H9 (cell line): ENCODE results near the gene ZNF146. TPM values are rescaled to one million over a fixed set of nuclear protein-coding genes. Genes with fewer than 3 reads are reported as not detected.

Experiments
- DNase-seq: peaks from one replicate; pipeline ENCODE4 v3.0.0-alpha.2; 2017
- H2AFZ ChIP-seq: one replicate; pipeline ENCODE4 v1.6.1; 2013; ENCODE audit warnings: mild to moderate bottlenecking, low read length, control low read depth, moderate library complexity
- H2AK5ac ChIP-seq: 2 replicates; pipeline ENCODE4 v1.6.1; 2013; ENCODE audit warnings: low read length, control low read depth, mixed read lengths; ENCODE audit not compliant: insufficient read length
- H2BK120ac ChIP-seq: one replicate; pipeline ENCODE4 v1.6.1; 2013; ENCODE audit warnings: low read depth, mild to moderate bottlenecking, low read length, control low read depth, inconsistent platforms; ENCODE audit not compliant: poor library complexity, severe bottlenecking
- H2BK12ac ChIP-seq: 2 replicates; pipeline ENCODE4 v1.6.1; 2013; ENCODE audit warnings: low read length, control low read depth, mixed read lengths, low read depth; ENCODE audit not compliant: insufficient read length
- H2BK15ac ChIP-seq: 2 replicates; pipeline ENCODE4 v1.6.1; 2013; ENCODE audit warnings: low read depth, low read length, control low read depth
- H2BK20ac ChIP-seq: one replicate; pipeline ENCODE4 v1.6.1; 2013; ENCODE audit warnings: low read depth, mild to moderate bottlenecking, low read length, control low read depth, inconsistent platforms; ENCODE audit not compliant: poor library complexity, severe bottlenecking
- H2BK5ac ChIP-seq: 2 replicates; pipeline ENCODE4 v1.6.1; 2013; ENCODE audit warnings: low read length, control low read depth, mixed read lengths; ENCODE audit not compliant: insufficient read length
- H3K14ac ChIP-seq: 2 replicates; pipeline ENCODE4 v1.6.1; 2013; ENCODE audit warnings: low read length, control low read depth; ENCODE audit not compliant: insufficient read depth
- H3K18ac ChIP-seq: 2 replicates; pipeline ENCODE4 v1.6.1; 2013; ENCODE audit warnings: low read depth, mild to moderate bottlenecking, mixed read lengths, low read length, control low read depth; ENCODE audit not compliant: insufficient read length
- H3K23ac ChIP-seq: 2 replicates; pipeline ENCODE4 v1.6.1; 2013; ENCODE audit warnings: low read length, control low read depth, mixed read lengths, low read depth; ENCODE audit not compliant: insufficient read length
- H3K23me2 ChIP-seq: 2 replicates; pipeline ENCODE4 v1.6.1; 2013; ENCODE audit warnings: low read depth, mild to moderate bottlenecking, mixed read lengths, low read length, control low read depth; ENCODE audit not compliant: insufficient read length, poor library complexity, severe bottlenecking
- H3K27ac ChIP-seq: 2 replicates; pipeline ENCODE4 v1.5.1; 2013; ENCODE audit warnings: low read length, control low read depth, mixed read lengths, low read depth; ENCODE audit not compliant: insufficient read length
- H3K27me3 ChIP-seq: 2 replicates; pipeline ENCODE4 v1.6.1; 2013; ENCODE audit warnings: low read length, control low read depth, inconsistent platforms; ENCODE audit not compliant: insufficient read depth
- H3K4ac ChIP-seq: 2 replicates; pipeline ENCODE4 v1.6.1; 2013; ENCODE audit warnings: low read depth, mild to moderate bottlenecking, control low read depth, inconsistent platforms, low read length, moderate library complexity
- H3K4me1 ChIP-seq: 2 replicates; pipeline ENCODE4 v1.6.1; 2013; ENCODE audit warnings: low read length, control low read depth, inconsistent platforms; ENCODE audit not compliant: insufficient read depth
- H3K4me2 ChIP-seq: 2 replicates; pipeline ENCODE4 v1.6.1; 2013; ENCODE audit warnings: low read length, control low read depth, mixed read lengths; ENCODE audit not compliant: insufficient read length, insufficient read depth
- H3K56ac ChIP-seq: 2 replicates; pipeline ENCODE4 v1.6.1; 2013; ENCODE audit warnings: low read depth, mild to moderate bottlenecking, mixed read lengths, low read length, control low read depth; ENCODE audit not compliant: insufficient read length
- H3K79me1 ChIP-seq: 2 replicates; pipeline ENCODE4 v1.6.1; 2013; ENCODE audit warnings: low read depth, mild to moderate bottlenecking, moderate library complexity, low read length, control low read depth, inconsistent platforms; ENCODE audit not compliant: insufficient read depth, poor library complexity, severe bottlenecking
- H3K79me2 ChIP-seq: 2 replicates; pipeline ENCODE4 v1.6.1; 2013; ENCODE audit warnings: low read length, control low read depth, inconsistent platforms; ENCODE audit not compliant: insufficient read depth
- H3K9ac ChIP-seq: 2 replicates; pipeline ENCODE4 v1.6.1; 2013; ENCODE audit warnings: low read length, control low read depth, mixed read lengths; ENCODE audit not compliant: insufficient read length; ENCODE audit errors: extremely low read depth
- H3K9me3 ChIP-seq: one replicate; pipeline ENCODE4 v1.6.1; 2013; ENCODE audit warnings: low read depth, low read length, inconsistent platforms; ENCODE audit not compliant: control insufficient read depth
- H3T11ph ChIP-seq: one replicate; pipeline ENCODE4 v1.6.1; 2013; ENCODE audit warnings: mild to moderate bottlenecking, low read length, control low read depth, inconsistent platforms
- H4K20me1 ChIP-seq: one replicate; pipeline ENCODE4 v1.6.1; 2013; ENCODE audit not compliant: control insufficient read depth, insufficient read length, insufficient read depth
- H4K5ac ChIP-seq: 2 replicates; pipeline ENCODE4 v1.6.1; 2013; ENCODE audit warnings: low read depth, mild to moderate bottlenecking, mixed read lengths, low read length, control low read depth; ENCODE audit not compliant: insufficient read length
- H4K8ac ChIP-seq: replicated peaks from 2 replicates; pipeline ENCODE4 v1.6.1; 2013; ENCODE audit warnings: low read length, control low read depth, mixed read lengths, low read depth; ENCODE audit not compliant: insufficient read length
- H4K91ac ChIP-seq: 2 replicates; pipeline ENCODE4 v1.6.1; 2013; ENCODE audit warnings: low read depth, mild to moderate bottlenecking, moderate library complexity, mixed read lengths, low read length, control low read depth; ENCODE audit not compliant: insufficient read length
- H3K27ac Mint-ChIP-seq, 3 experiments: 2 replicates in 2 of 3; 3 replicates in 1 of 3; pipeline ENCODE4 v1.8.0; 2020 to 2021; ENCODE audit warnings: mixed read lengths in 3 of 3, mild to moderate bottlenecking in 1 of 3, moderate library complexity in 1 of 3
- H3K27me3 Mint-ChIP-seq: 2 replicates; pipeline ENCODE4 v1.8.0; 2021; ENCODE audit warnings: low read depth, mild to moderate bottlenecking, moderate library complexity, mixed read lengths
- H3K36me3 Mint-ChIP-seq, 3 experiments: 2 replicates in 2 of 3; 3 replicates in 1 of 3; pipeline ENCODE4 v1.8.0; 2020 to 2021; ENCODE audit warnings: low read depth in 3 of 3, mixed read lengths in 3 of 3; ENCODE audit not compliant: insufficient read depth in 1 of 3
- H3K4me1 Mint-ChIP-seq, 2 experiments: 2 replicates each; pipeline ENCODE4 v1.8.0; 2020; ENCODE audit warnings: mixed read lengths in 2 of 2
- H3K4me3 Mint-ChIP-seq, 2 experiments: 2 replicates in 1 of 2; 3 replicates in 1 of 2; pipeline ENCODE4 v1.8.0; 2020 to 2021; ENCODE audit warnings: mild to moderate bottlenecking in 2 of 2, mixed read lengths in 2 of 2, moderate library complexity in 1 of 2
- H3K9me3 Mint-ChIP-seq, 2 experiments: 2 replicates in 1 of 2; 3 replicates in 1 of 2; pipeline ENCODE4 v1.8.0; 2020; ENCODE audit warnings: mild to moderate bottlenecking in 2 of 2, mixed read lengths in 2 of 2, moderate library complexity in 1 of 2
- CTCF ChIP-seq: fragments of 200-600 bp; sonication (generic); conservative IDR thresholded peaks from 3 replicates; pipeline ENCODE4 v1.8.0; 2021; ENCODE audit warnings: antibody characterized with exemption, mild to moderate bottlenecking
- WGBS: extraction: QIAGEN DNeasy Blood & Tissue Kit; methylation state at CpG from one replicate; pipeline ENCODE4 v1.1.7; 2013; ENCODE audit warnings: missing lambda C conversion rate, low lambda C conversion rate, mixed read lengths; ENCODE audit not compliant: insufficient read length; ENCODE audit errors: extremely low coverage; 5-methylcytosine and 5-hydroxymethylcytosine counted together
- total RNA-seq: library from RNA; stranded (reverse); gene quantifications from 2 replicates; pipeline ENCODE4 v1.2.1, GENCODE V29; 2021

The ZNF146 gene
- total RNA-seq, 1 experiment from 2014 or later, result 166 TPM

GRCh38 chr19:36259211-36259610 is 44.3 kb downstream of the ZNF146 start:
- no peak overlapping the region for H3K23ac ChIP-seq
- no peak overlapping the region for H2BK120ac ChIP-seq
- H3K79me1 ChIP-seq, result no peaks in the 10 kb centered on the region
- H2BK20ac ChIP-seq, result no peak overlapping the region
- H4K5ac ChIP-seq, result no peak overlapping the region
- no peak for TF ChIP-seq CTCF
- H3K27ac ChIP-seq, result no peak overlapping the region
- no peak for DNase-seq
- H4K91ac ChIP-seq, result no peak overlapping the region
- H3K4me3 Mint-ChIP-seq, result no peak overlapping the region
- H3K56ac ChIP-seq, result no peak overlapping the region
- H3T11ph ChIP-seq, result no peak overlapping the region
- no peak overlapping the region for H3K4ac ChIP-seq
- no peaks in the 10 kb centered on the region for H3K4me1 ChIP-seq
- no peaks in the 10 kb centered on the region; the same call in 1 of the 2 replicates for H3K27me3 ChIP-seq
- no peak overlapping the region for H2BK15ac ChIP-seq
- no peak overlapping the region for H2AFZ ChIP-seq
- no peaks in the 10 kb centered on the region for H3K79me2 ChIP-seq
- no peak overlapping the region for H3K9ac ChIP-seq
- no peak overlapping the region for H2BK12ac ChIP-seq
- H3K36me3 Mint-ChIP-seq, result peaks cover 6 to 36% (median 29%) of the 10 kb centered on the region in 3 experiments; a peak in 6 of 7 replicates
- H3K4me1 Mint-ChIP-seq, result peaks cover 16 to 23% of the 10 kb centered on the region in 2 experiments
- H4K8ac ChIP-seq, result no peak overlapping the region
- peaks cover 24% of the 10 kb centered on the region for H3K27me3 Mint-ChIP-seq
- H2AK5ac ChIP-seq, result no peak overlapping the region
- no peak overlapping the region for H2BK5ac ChIP-seq
- no peak overlapping the region for H3K14ac ChIP-seq
- no CpG with 5 or more reads among the region's 20 CpGs for WGBS
- H3K9me3 ChIP-seq, result peaks cover 6% of the 10 kb centered on the region
- no peaks in the 10 kb centered on the region for H4K20me1 ChIP-seq
- peaks cover 5% of the 10 kb centered on the region for H3K23me2 ChIP-seq
- no peak overlapping the region for H3K18ac ChIP-seq
- no peak overlapping the region for H3K4me2 ChIP-seq
- no peak overlapping the region for H3K27ac Mint-ChIP-seq
- peaks cover 12 to 26% of the 10 kb centered on the region in 2 experiments for H3K9me3 Mint-ChIP-seq
